ENCODE results near the gene STARD10. TPM values are rescaled to one million over a fixed set of nuclear protein-coding genes. Genes with fewer than 3 reads are reported as not detected.

STARD10 gene
- polyA plus RNA-seq, 2 of the 4 experiments (the other 2 are of a cell fraction) = 21.2 to 23.2 TPM

- TF ChIP-seq, protein P1, sequence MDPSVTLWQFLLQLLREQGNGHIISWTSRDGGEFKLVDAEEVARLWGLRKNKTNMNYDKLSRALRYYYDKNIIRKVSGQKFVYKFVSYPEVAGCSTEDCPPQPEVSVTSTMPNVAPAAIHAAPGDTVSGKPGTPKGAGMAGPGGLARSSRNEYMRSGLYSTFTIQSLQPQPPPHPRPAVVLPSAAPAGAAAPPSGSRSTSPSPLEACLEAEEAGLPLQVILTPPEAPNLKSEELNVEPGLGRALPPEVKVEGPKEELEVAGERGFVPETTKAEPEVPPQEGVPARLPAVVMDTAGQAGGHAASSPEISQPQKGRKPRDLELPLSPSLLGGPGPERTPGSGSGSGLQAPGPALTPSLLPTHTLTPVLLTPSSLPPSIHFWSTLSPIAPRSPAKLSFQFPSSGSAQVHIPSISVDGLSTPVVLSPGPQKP (IDR thresholded peaks at IDR 0.05; ENCODE audit: low read depth, low read length) = no peak
- TF ChIP-seq KDM1A (IDR thresholded peaks at IDR 0.05; ENCODE audit: low read depth) = peak; percentile 30; the same call in 1 of the 2 replicates
- FAIRE-seq (no peak), DNase-seq (ENCODE audit: low read depth in 1 of 2, low spot score in 1 of 2) (no peak), ATAC-seq (peak in 1 of 2 experiments; percentile 13; a peak in 3 of 6 replicates)
- Histone ChIP-seq H3K4me2 (peak overlapping the region; percentile 98), H3K9me3 (no peaks in the 10 kb centered on the region), H3K4me3 (no peak overlapping the region), H3K27ac (peak overlapping the region in 1 of 2 experiments; percentile 94; a peak in 3 of 6 replicates), H3K4me1 (peaks cover 36% of the 10 kb centered on the region)
- POLR2A ChIA-PET = no interaction called here
- 80% methylated on average over 10 of the region's 10 CpGs for WGBS (ENCODE audit: missing lambda C conversion rate)
- CTCF ChIA-PET = interaction anchor here (1.9 to 3.6 kb wide), 5 partner anchors 9 to 96 kb away, joined by 5 to 35 read pairs (median 6); partner anchors contain the start of gene STARD10
Observed at GRCh38 chr11:72780296-72781062, 13.4 kb downstream of the STARD10 start.

DNA sequence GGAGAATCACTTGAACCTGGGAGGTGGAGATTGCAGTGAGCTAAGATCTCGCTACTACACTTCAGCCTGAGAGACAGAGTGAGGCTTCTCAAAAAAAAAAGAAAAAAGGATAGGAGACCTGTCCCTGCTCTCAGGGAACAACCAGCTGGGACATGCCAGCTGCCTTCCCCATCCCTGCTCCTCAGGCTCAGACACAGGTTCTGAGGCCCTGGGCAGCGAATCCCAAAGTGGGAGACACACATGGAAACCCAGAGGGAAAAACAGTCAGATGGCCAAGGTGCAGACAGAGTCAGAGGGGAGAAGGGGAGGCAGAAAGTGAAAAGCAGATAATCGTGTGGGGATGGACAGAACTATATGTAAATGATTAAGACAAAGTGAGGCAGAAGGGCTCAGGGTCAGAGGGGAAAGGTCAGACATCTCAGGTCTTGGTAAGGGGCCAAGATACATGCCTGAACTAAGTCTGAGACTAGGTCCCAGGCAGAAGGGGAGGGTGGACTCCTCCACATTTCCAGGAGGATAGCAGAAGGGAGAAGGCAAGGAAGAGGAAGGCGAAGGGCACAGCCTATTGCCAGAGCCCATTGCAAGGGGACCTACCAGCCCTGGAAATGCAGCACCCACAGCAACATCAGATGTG is 14.2 kb downstream of the STARD10 start:
- Histone ChIP-seq H3K4me1 (peaks cover 36% of the 10 kb centered on the region), H3K27ac (peak overlapping the region in 1 of 2 experiments; percentile 38; a peak in 1 of 6 replicates), H3K4me3 (no peak overlapping the region), H3K4me2 (peak overlapping the region; percentile 32; the same call in 2 of the 3 replicates), H3K9me3 (no peaks in the 10 kb centered on the region)
- ChIA-PET POLR2A (no interaction called here), CTCF (interaction anchor here (0.6 to 5.3 kb wide), 7 partner anchors 10 to 398 kb away, joined by 3 to 44 read pairs (median 6); partner anchors contain the start of gene STARD10)
- ATAC-seq (no peak), DNase-seq (ENCODE audit: low read depth in 1 of 2, low spot score in 1 of 2) (no peak), FAIRE-seq (no peak)
- WGBS (ENCODE audit: missing lambda C conversion rate) = 90% methylated on average over 4 of the region's 4 CpGs
- TF ChIP-seq MAFK (IDR thresholded peaks at IDR 0.05; ENCODE audit: partially characterized antibody) = no peak
- no peak for TF ChIP-seq JUNB (IDR thresholded peaks at IDR 0.05)
- TF ChIP-seq EHF (CRISPR knock-in tag; IDR thresholded peaks at IDR 0.05) = no peak
- TF ChIP-seq JUN (IDR thresholded peaks at IDR 0.05) = no peak
- TF ChIP-seq, protein P2, sequence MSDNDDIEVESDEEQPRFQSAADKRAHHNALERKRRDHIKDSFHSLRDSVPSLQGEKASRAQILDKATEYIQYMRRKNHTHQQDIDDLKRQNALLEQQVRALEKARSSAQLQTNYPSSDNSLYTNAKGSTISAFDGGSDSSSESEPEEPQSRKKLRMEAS (IDR thresholded peaks at IDR 0.05) = no peak
- no peak for TF ChIP-seq HDAC2 (IDR thresholded peaks at IDR 0.05)
- no peak for TF ChIP-seq CTCF (IDR thresholded peaks at IDR 0.05)
- TF ChIP-seq HEYL (CRISPR knock-in tag; IDR thresholded peaks at IDR 0.05) = no peak
- TF ChIP-seq NFE2L2 (conservative IDR thresholded peaks at IDR 0.05; ENCODE audit: low read length) = no peak
- no peak for TF ChIP-seq SMC3 (IDR thresholded peaks at IDR 0.05)
- no peak for TF ChIP-seq KDM1A (IDR thresholded peaks at IDR 0.05; ENCODE audit: low read depth)
- no peak for TF ChIP-seq POLR2AphosphoS2 (conservative IDR thresholded peaks at IDR 0.05; ENCODE audit: low read length)

DNA sequence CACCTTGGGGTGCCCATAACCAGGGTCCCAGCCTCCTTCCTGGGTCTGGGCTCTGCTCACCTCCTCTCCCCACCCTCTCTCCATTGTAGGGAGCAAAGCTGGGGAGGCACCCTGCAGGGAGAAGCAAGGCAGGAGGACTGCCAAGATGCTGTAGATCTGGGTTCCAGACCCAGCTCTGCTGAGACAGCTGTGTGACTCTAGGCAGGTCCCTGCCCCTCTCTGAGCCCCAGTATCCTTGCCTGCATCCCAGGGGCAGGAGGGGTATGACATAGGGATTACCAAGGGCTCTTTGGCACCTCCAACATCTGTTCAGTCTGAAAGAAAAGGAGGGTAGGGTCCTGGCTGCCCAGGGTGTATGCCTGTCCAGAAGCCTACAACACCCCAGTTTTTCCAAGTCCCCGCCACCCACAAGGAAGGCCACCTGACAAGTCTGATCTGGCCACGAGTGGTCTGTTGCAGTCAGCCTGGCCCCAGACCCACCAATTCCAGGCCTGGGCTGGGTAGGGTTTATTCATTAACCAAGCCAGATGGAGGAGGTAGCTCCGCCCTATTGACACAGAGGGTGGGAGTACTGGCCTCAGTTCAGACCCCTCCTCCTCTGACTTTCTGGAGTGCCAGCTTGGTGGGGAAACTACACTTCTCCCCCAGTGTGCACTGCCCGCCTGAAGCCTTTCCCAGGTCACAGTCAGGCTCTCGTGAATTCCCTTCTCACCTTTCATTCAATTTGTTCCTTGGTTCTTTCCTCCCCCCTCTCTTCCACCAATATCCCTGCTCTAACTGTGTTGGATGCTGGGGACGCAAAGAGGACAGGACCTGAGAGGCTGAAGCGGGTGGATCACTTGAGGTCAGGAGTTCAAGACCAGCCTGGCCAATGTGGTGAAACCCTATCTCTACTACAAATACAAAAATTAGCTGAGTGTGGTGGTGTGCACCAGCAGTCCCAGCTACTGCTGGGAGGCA is 15.0 kb downstream of the STARD10 start:
- ChIA-PET POLR2A (no interaction called here), CTCF (interaction anchor here (1.0 to 5.3 kb wide), 6 partner anchors 11 to 399 kb away, joined by 3 to 44 read pairs (median 5); partner anchors contain the start of gene STARD10)
- Histone ChIP-seq H3K4me2 (peak overlapping the region; percentile 32), H3K9me3 (no peaks in the 10 kb centered on the region), H3K4me1 (peaks cover 36% of the 10 kb centered on the region), H3K4me3 (no peak overlapping the region), H3K27ac (peak overlapping the region in 1 of 2 experiments; percentile 38; a peak in 2 of 6 replicates)
- 74% methylated on average over 7 of the region's 7 CpGs for WGBS (ENCODE audit: missing lambda C conversion rate)
- FAIRE-seq (no peak), DNase-seq (ENCODE audit: low read depth in 1 of 2, low spot score in 1 of 2) (no peak), ATAC-seq (no peak)
- TF ChIP-seq CEBPB (IDR thresholded peaks at IDR 0.05) (no peak), RNF2 (IDR thresholded peaks at IDR 0.05; ENCODE audit: borderline replicate concordance, low read depth) (no peak), SMC3 (IDR thresholded peaks at IDR 0.05) (no peak), PHF8 (IDR thresholded peaks at IDR 0.05; ENCODE audit: borderline replicate concordance, low read depth) (no peak), SREBF2 (IDR thresholded peaks at IDR 0.05) (no peak), TFCP2L1 (CRISPR knock-in tag; IDR thresholded peaks at IDR 0.05) (no peak), CBX8 (IDR thresholded peaks at IDR 0.05) (no peak), MAZ (IDR thresholded peaks at IDR 0.05; ENCODE audit: borderline replicate concordance, low read depth, low read length) (no peak)
- TF ChIP-seq, protein P2 (IDR thresholded peaks at IDR 0.05) = no peak
- TF ChIP-seq, protein P3, sequence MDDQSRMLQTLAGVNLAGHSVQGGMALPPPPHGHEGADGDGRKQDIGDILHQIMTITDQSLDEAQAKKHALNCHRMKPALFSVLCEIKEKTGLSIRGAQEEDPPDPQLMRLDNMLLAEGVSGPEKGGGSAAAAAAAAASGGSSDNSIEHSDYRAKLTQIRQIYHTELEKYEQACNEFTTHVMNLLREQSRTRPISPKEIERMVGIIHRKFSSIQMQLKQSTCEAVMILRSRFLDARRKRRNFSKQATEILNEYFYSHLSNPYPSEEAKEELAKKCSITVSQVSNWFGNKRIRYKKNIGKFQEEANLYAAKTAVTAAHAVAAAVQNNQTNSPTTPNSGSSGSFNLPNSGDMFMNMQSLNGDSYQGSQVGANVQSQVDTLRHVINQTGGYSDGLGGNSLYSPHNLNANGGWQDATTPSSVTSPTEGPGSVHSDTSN (IDR thresholded peaks at IDR 0.05) = no peak
- TF ChIP-seq, protein P4, sequence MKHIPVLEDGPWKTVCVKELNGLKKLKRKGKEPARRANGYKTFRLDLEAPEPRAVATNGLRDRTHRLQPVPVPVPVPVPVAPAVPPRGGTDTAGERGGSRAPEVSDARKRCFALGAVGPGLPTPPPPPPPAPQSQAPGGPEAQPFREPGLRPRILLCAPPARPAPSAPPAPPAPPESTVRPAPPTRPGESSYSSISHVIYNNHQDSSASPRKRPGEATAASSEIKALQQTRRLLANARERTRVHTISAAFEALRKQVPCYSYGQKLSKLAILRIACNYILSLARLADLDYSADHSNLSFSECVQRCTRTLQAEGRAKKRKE (CRISPR knock-in tag; IDR thresholded peaks at IDR 0.05; ENCODE audit: low read depth) = no peak
